ENCODE data around the gene UNC13D.

DNA sequence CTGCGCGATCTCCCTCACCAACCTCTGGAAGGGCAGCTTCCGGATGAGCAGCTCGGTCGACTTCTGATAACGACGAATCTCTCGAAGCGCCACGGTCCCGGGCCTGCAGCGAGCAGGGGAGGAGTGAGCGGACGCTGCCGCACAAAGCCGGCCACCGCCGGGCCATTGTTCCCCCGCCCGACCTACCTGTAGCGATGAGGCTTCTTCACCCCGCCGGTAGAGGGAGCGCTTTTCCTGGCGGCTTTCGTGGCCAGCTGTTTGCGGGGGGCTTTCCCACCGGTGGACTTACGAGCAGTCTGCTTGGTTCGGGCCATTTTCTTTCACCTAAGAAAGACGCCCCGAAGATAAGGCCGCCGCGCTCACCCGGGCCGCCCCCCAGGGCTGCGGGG, 65.3 kb downstream of the UNC13D start:
- no peak for TF ChIP-seq POLR2A (IDR thresholded peaks at IDR 0.05)
- TF ChIP-seq, protein P1, sequence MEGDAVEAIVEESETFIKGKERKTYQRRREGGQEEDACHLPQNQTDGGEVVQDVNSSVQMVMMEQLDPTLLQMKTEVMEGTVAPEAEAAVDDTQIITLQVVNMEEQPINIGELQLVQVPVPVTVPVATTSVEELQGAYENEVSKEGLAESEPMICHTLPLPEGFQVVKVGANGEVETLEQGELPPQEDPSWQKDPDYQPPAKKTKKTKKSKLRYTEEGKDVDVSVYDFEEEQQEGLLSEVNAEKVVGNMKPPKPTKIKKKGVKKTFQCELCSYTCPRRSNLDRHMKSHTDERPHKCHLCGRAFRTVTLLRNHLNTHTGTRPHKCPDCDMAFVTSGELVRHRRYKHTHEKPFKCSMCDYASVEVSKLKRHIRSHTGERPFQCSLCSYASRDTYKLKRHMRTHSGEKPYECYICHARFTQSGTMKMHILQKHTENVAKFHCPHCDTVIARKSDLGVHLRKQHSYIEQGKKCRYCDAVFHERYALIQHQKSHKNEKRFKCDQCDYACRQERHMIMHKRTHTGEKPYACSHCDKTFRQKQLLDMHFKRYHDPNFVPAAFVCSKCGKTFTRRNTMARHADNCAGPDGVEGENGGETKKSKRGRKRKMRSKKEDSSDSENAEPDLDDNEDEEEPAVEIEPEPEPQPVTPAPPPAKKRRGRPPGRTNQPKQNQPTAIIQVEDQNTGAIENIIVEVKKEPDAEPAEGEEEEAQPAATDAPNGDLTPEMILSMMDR (IDR thresholded peaks at IDR 0.05 in 8 of 11, conservative IDR thresholded peaks at IDR 0.05 in 3 of 11), result peak; percentile 14 to 67 (median 60)
